PC-3 (cell line): ENCODE results near the gene BACE2. TPM values are rescaled to one million over a fixed set of nuclear protein-coding genes. Genes with fewer than 3 reads are reported as not detected.
A peak's percentile ranks its signal among the peaks of the same experiment; 100 is the strongest.

Experiments
- ATAC-seq: fragments of 200-7000 bp; cut with Tn5 transposase; 2 replicates; pipeline ENCODE4 v1.9.1; 2020; ENCODE audit warnings: mild to moderate bottlenecking, moderate library complexity
- BruUV-seq: library from RNA; stranded (reverse); fragments of 400-500 nt; replicated peaks from 2 replicates; lab custom pipeline; 2021; lab: Mats Ljungman, UMichigan
- CTCF ChIA-PET: fragments of 300-600 bp; sonication (Branson Sonifier 250); formaldehyde crosslinking; loops from one replicate; lab custom pipeline; 2022; ENCODE audit warnings: antibody characterized with exemption; lab: Charles Lee
- POLR2A ChIA-PET: fragments of 300-600 bp; sonication (Branson Sonifier 250); formaldehyde crosslinking; loops from one replicate; lab custom pipeline; 2022; ENCODE audit warnings: antibody characterized with exemption; ENCODE audit not compliant: unreplicated experiment; lab: Charles Lee
- DNase-seq: peaks from one replicate; pipeline ENCODE4 v3.0.0-alpha.2; 2015
- H2AFZ ChIP-seq: fragments of 300-600 bp; sonication (generic); 2 replicates; pipeline ENCODE4 v1.6.0; 2016; ENCODE audit warnings: antibody characterized with exemption, low read length
- H3F3A ChIP-seq: fragments of 300-600 bp; sonication (generic); one replicate; pipeline ENCODE4 v1.6.0; 2017; ENCODE audit warnings: antibody characterized with exemption, low read length, control low read depth, mild to moderate bottlenecking; ENCODE audit not compliant: unreplicated experiment
- H3K27ac ChIP-seq: fragments of 300-600 bp; sonication (generic); 2 replicates; pipeline ENCODE4 v1.5.1; 2016; ENCODE audit warnings: mild to moderate bottlenecking, low read length
- H3K27me3 ChIP-seq: fragments of 300-600 bp; sonication (generic); 2 replicates; pipeline ENCODE4 v1.6.1; 2016; ENCODE audit warnings: low read length, mixed read lengths
- H3K36me3 ChIP-seq: fragments of 300-600 bp; sonication (generic); 2 replicates; pipeline ENCODE4 v1.6.1; 2016; ENCODE audit warnings: low read depth, mixed run types, low read length, mixed read lengths
- H3K4me1 ChIP-seq: fragments of 300-600 bp; sonication (generic); 2 replicates; pipeline ENCODE4 v1.5.1; 2016; ENCODE audit warnings: low read length; ENCODE audit not compliant: insufficient read depth
- H3K4me2 ChIP-seq: fragments of 300-600 bp; sonication (generic); 2 replicates; pipeline ENCODE4 v1.6.0; 2016; ENCODE audit warnings: low read length
- H3K4me3 ChIP-seq: fragments of 300-600 bp; sonication (generic); 2 replicates; pipeline ENCODE4 v1.5.1; 2016; ENCODE audit warnings: mild to moderate bottlenecking, low read length, mixed read lengths
- H3K79me2 ChIP-seq: fragments of 300-600 bp; sonication (generic); 2 replicates; pipeline ENCODE4 v1.6.1; 2017; ENCODE audit warnings: low read length, mixed read lengths
- H3K9ac ChIP-seq: fragments of 300-600 bp; sonication (generic); 2 replicates; pipeline ENCODE4 v1.6.0; 2016; ENCODE audit warnings: mild to moderate bottlenecking, low read length
- H3K9me2 ChIP-seq: fragments of 300-600 bp; sonication (generic); replicated peaks from 2 replicates; pipeline ENCODE4 v1.6.1; 2016; ENCODE audit warnings: mixed run types, low read length, mixed read lengths
- H3K9me3 ChIP-seq: fragments of 300-600 bp; sonication (generic); 2 replicates; pipeline ENCODE4 v1.6.1; 2016; ENCODE audit warnings: low read length, mixed read lengths
- H4K20me1 ChIP-seq: fragments of 300-600 bp; sonication (generic); 2 replicates; pipeline ENCODE4 v1.6.1; 2016; ENCODE audit warnings: low read length, mixed read lengths
- EZH2 ChIP-seq: fragments of 300-600 bp; sonication (generic); IDR thresholded peaks from one replicate; pipeline ENCODE4 v1.6.1; 2017; ENCODE audit warnings: antibody characterized with exemption, mild to moderate bottlenecking, low read length; ENCODE audit not compliant: unreplicated experiment
- EZH2phosphoT487 ChIP-seq: fragments of 300-600 bp; sonication (generic); IDR thresholded peaks from 2 replicates; pipeline ENCODE4 v1.6.1; 2018; ENCODE audit warnings: mild to moderate bottlenecking, antibody characterized with exemption, low read length, borderline replicate concordance
- intact Hi-C: fragments of 100-400 bp; cut with micrococcal nuclease; formaldehyde crosslinking; loops from 2 replicates; pipeline ENCODE4 v1.9.0; 2023
- total RNA-seq: library from RNA; depleted of rRNA; stranded (reverse); fragments of >200 nt; gene quantifications from 2 replicates; pipeline ENCODE4 v1.2.3, GENCODE V29; 2014
- TF ChIP-seq, protein P1 (sequence below): fragments of 300-600 bp; sonication (generic); conservative IDR thresholded peaks from 2 replicates; pipeline ENCODE4 v1.5.1; 2017; ENCODE audit warnings: antibody characterized with exemption, low read depth, mild to moderate bottlenecking, low read length

The BACE2 gene
- total RNA-seq, 1 experiment from 2014 or later, result 89.2 TPM

DNA sequence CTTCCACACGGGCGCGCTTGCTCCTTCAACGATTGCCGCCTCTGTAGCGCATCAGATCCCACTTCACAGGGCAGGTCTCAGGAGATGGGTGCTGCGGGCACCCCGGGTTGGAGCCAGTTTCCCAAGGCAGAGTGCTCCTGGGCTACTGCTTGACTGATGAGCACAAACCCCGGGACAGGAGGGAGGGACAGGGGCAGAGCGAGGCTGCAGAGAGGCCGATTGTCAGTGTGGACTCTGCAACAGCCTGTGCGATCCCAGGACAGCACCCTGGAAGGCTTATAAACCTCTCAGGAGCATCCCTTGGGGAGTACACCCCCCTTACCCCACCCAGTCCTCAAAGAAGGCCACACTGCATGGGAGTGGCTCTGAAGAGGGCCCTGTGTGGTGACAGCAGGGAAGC lies 28.0 kb upstream of the BACE2 start:
- no peak for ATAC-seq
- H3K4me1 ChIP-seq, result peaks cover 24% of the 10 kb centered on the region
- no TSS peak for BruUV-seq
- no peaks in the 10 kb centered on the region for H3F3A ChIP-seq
- CTCF ChIA-PET, result no interaction called here
- H3K4me2 ChIP-seq, result no peak overlapping the region
- intact Hi-C loops, result no loop called here
- no peak overlapping the region for H3K4me3 ChIP-seq
- H3K27me3 ChIP-seq, result no peaks in the 10 kb centered on the region
- POLR2A ChIA-PET, result no interaction called here
- H2AFZ ChIP-seq, result no peak overlapping the region
- H3K9me2 ChIP-seq, result no peaks in the 10 kb centered on the region
- no peak for TF ChIP-seq EZH2
- no peak for TF ChIP-seq EZH2phosphoT487
- TF ChIP-seq, protein P1, sequence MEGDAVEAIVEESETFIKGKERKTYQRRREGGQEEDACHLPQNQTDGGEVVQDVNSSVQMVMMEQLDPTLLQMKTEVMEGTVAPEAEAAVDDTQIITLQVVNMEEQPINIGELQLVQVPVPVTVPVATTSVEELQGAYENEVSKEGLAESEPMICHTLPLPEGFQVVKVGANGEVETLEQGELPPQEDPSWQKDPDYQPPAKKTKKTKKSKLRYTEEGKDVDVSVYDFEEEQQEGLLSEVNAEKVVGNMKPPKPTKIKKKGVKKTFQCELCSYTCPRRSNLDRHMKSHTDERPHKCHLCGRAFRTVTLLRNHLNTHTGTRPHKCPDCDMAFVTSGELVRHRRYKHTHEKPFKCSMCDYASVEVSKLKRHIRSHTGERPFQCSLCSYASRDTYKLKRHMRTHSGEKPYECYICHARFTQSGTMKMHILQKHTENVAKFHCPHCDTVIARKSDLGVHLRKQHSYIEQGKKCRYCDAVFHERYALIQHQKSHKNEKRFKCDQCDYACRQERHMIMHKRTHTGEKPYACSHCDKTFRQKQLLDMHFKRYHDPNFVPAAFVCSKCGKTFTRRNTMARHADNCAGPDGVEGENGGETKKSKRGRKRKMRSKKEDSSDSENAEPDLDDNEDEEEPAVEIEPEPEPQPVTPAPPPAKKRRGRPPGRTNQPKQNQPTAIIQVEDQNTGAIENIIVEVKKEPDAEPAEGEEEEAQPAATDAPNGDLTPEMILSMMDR, result no peak
- no peak for DNase-seq
- no peak overlapping the region for H3K9ac ChIP-seq
- H3K27ac ChIP-seq, result no peak overlapping the region
- H3K9me3 ChIP-seq, result no peaks in the 10 kb centered on the region
- no peaks in the 10 kb centered on the region for H3K36me3 ChIP-seq
- H4K20me1 ChIP-seq, result no peaks in the 10 kb centered on the region
- H3K79me2 ChIP-seq, result no peaks in the 10 kb centered on the region

DNA sequence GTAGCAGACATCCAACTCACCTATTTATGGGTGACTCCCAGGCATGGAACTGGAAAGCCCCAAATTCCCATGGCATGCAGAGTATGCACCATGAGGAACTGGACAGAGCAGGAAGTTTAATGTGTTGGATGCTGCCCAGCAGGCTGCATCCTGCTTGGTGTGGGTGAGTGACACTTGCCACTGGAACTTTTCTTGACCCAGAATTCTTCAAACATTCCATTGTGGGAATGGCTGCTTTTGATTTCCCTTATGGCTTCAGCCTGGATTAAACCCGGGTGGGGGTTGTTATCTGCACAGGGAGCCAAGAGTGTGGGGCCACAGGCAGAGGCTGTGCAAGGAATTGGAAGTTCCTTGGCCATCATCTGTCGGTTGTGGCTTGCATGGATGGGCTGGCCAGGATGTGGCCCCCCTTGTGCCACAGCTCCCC lies 26.9 kb upstream of the BACE2 start:
- Histone ChIP-seq H3K79me2 (no peaks in the 10 kb centered on the region), H4K20me1 (no peaks in the 10 kb centered on the region), H3K9me2 (no peaks in the 10 kb centered on the region), H3K4me2 (peak overlapping the region; percentile 33), H3K27ac (peak overlapping the region; percentile 1; the same call in 1 of the 2 replicates), H3K9ac (no peak overlapping the region), H3K9me3 (no peaks in the 10 kb centered on the region), H3K4me1 (peaks cover 24% of the 10 kb centered on the region), H3K4me3 (no peak overlapping the region), H2AFZ (no peak overlapping the region), H3F3A (no peaks in the 10 kb centered on the region), H3K27me3 (no peaks in the 10 kb centered on the region), H3K36me3 (no peaks in the 10 kb centered on the region)
- intact Hi-C loops, result no loop called here
- ChIA-PET POLR2A (no interaction called here), CTCF (no interaction called here)
- TF ChIP-seq, protein P1, result no peak
- TF ChIP-seq EZH2phosphoT487 (no peak), EZH2 (no peak)
- peak; percentile 77 for DNase-seq
- no TSS peak for BruUV-seq
- ATAC-seq, result peak; percentile 42

DNA sequence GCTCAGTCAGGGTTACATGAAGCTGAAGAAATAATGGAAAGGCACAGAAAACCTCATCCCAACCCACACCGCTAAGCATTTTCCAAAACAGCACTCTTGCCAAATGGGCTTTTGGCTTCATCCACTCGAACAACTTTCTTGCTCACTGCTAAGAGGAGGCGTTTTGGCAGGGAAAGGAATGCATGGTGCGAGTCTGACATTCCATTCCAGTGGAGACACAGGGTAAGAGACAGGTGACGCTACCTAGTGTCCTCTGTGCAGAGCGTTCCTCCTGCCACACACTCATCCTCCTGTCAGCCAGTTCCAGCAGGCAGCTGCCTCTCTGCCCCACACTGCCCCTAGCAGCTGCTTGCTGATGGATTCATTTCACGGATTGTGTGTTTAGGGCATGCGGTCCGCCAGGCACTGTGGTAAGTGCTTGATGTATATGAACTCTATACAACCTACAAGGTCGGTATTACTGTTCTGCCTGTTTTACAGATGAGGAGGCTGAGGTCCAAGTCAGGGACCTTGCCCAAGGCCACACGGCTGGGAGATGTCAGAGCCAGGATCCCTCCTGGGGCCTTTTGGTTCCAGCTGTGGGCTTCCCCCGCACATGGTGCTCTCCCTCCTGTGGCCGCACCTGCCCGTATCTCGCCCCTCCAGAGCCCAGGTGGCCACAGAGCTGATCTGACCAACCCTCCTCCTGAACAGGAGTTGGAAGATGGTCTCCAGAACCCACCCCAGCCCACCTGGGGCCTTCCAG lies 25.7 kb upstream of the BACE2 start:
- no peaks in the 10 kb centered on the region for H4K20me1 ChIP-seq
- H3F3A ChIP-seq, result no peaks in the 10 kb centered on the region
- DNase-seq (peak; percentile 86), ATAC-seq (peak; percentile 92)
- TF ChIP-seq EZH2phosphoT487 (no peak), EZH2 (no peak)
- TF ChIP-seq, protein P1, result no peak; the same call in 1 of the 2 replicates
- intact Hi-C loops, result no loop called here
- peak overlapping the region; percentile 1; the same call in 1 of the 2 replicates for H3K27ac ChIP-seq
- H2AFZ ChIP-seq, result 0 out of 2 replicates have a peak overlapping the region, but pooled peaks have one; percentile 22
- POLR2A ChIA-PET, result no interaction called here
- H3K4me3 ChIP-seq, result no peak overlapping the region
- no peaks in the 10 kb centered on the region for H3K27me3 ChIP-seq
- H3K9me3 ChIP-seq, result no peaks in the 10 kb centered on the region
- peaks cover 24% of the 10 kb centered on the region for H3K4me1 ChIP-seq
- H3K79me2 ChIP-seq, result no peaks in the 10 kb centered on the region
- peak overlapping the region; percentile 51 for H3K4me2 ChIP-seq
- CTCF ChIA-PET, result no interaction called here
- H3K9ac ChIP-seq, result no peak overlapping the region
- BruUV-seq, result no TSS peak
- H3K36me3 ChIP-seq, result no peaks in the 10 kb centered on the region
- no peaks in the 10 kb centered on the region for H3K9me2 ChIP-seq
